GM18517 (cell line): ENCODE measurements around the gene LGI4.

Experiments used
- ATAC-seq: cut with Tn5 transposase; IDR thresholded peaks from one replicate; pipeline ENCODE4 v1.9.1; 2021; ENCODE audit warnings: mild to moderate bottlenecking, moderate library complexity; ENCODE audit not compliant: unreplicated experiment

Gene LGI4

GRCh38 chr19:35088131-35088913 lies 46.5 kb downstream of the LGI4 start:
- no peak for ATAC-seq

DNA sequence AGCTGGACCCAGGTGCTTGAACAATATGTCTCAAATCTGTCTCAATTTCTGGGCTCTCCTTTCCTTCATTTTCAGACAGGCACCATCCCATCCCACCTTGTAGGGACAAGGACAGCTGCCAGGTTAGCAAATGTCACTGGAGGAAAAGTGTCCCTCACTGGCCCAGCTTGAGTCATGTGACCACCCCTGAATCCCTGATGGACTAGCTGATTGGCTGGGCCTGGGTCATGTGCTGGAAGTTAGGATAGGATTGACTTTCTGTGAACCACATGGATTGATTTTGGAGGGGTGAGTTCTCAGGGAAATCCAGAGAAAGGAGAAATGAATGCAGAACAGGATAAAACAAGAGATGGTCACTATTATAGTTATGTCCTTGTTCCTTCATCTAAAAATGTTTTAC lies 47.5 kb downstream of the LGI4 start:
- ATAC-seq: no peak

DNA sequence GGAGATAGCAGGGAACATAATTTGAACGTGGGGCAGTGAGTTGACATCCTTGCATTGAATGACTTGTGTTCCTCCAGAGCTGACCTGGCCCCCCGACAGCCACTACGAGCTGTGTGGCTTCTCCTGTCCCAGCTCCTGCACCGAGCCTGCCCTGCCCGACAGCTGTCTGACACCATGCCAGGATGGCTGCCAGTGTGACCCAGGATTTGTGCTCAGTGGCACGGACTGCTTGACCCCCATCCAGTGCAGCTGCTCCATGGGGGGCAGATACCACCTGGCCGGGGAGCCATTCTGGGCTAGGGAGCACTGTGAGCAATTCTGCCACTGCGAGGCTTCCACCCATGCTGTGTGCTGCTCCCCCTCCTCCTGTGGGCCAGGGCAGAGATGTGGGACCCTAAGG lies 48.4 kb downstream of the LGI4 start:
- no peak for ATAC-seq

GRCh38 chr19:35085947-35086346 lies 48.9 kb downstream of the LGI4 start:
- peak; percentile 61 for ATAC-seq

DNA sequence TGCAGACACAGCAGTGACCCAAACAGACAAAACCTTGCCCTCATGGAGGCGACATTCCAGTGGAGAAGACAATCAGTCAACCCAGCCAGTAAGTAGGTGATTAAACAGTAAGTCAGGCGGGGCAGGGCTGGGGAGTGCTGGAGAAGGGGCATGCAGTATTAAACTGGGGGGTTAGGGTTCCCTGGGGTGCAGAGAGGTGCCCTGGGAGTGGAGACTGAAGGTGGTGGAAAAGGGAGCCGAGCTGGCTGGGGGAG lies 50.4 kb downstream of the LGI4 start:
- no peak for ATAC-seq

- no peak for ATAC-seq
Observed at GRCh38 chr19:35083691-35084508, 51.0 kb downstream of the LGI4 start.

DNA sequence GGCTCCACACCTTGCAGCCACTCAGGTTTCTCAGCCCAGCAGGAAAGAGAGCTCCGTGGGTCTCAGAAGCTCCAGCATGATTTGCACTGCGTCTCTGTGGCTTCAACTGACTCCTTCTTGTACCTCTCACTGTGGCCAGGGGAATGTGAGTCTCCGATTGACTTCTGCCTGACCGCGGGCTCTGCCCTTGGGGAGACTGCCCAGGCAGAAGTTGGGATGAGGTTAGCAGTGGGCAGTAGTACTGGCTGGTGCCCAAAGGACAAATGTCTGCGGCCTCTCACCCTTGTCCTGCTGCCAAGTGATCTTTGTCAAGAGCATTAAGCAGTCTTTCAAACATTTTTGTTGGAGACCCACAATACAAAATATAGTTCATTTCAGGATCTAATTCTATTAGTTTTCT lies 53.7 kb downstream of the LGI4 start:
- no peak for ATAC-seq

DNA sequence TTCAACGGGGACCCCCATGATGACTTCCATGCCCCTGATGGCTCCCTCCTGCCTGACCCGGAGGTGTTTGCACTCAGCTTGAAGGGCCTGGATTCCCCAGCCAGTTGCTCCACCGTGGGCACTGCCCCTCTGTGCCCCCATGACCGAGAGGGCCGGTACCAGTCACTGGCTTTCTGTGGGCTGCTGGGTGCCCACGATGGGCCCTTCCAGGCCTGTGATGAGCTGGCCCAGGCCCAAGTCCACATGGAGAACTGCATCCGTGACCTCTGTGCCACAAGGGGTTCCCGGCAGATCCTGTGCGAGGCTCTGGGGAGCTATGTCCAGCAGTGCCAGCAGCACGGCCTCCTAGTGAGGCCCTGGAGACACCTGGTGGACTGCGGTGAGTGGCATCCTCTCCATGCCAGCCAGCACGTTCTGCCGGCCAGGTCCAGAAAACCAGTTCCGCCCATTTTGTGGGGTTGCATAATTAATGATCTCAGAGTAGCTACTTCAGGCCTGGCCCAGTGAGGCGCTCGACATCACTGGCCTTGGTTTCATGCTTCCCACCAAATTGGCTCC lies 54.2 kb downstream of the LGI4 start:
- ATAC-seq: no peak

- ATAC-seq: no peak
Observed at GRCh38 chr19:35079826-35080225, 55.0 kb downstream of the LGI4 start.

DNA sequence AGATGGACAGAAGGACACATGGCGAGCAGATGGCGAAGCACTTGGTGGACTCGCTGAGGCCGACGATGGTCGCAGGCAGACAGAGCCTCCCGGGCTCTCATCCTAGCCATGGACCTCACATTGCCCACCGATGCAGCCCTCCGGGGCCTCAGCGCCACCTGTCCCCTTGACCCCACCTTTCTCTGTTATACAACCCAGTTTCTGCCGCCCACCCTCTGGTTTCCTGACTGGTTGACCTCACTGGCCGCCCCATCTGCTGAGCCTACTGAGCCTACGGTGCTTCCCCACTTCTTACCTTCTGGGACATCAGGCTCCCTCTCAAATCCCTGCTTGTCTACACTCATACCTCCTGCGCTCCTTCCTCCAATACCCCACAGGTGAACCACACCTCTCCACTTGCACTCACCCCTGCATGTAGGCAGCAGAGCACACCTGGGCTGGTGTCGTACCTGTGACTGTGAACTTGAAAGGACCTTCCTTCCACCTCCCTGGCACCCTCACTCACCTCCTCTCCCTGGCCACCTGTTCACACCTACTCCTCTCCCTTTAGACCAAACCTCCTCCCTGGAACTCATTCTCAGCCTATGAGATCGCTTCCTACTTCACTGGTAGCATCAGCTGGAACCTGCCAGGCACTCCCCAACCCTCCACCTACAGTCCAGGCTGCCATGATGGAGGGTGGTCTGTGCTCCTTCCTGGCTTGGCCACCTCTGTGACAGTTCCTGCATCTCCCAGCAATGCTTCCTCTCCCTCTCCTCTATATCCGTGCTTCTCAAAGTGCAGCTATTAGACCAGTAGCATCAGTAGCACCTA lies 57.2 kb downstream of the LGI4 start:
- no peak for ATAC-seq

GRCh38 chr19:35076657-35077056 lies 58.2 kb downstream of the LGI4 start:
- ATAC-seq: no peak

DNA sequence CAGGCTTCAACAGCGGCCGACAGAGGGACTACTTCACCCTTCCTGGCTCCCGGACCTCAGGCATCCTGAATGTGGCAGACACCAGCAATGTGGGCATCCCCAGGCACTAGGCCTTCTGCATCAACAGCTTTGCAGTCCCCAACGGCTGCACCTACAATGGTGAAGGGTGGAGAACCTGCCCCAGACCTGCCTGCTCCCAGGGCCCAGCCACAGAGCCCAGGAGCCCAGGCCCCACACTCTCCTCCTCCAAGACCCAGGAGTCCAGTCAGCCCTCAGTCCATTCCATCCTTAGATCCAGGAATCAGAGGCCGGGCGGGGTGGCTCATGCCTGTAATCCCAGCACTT lies 58.9 kb downstream of the LGI4 start:
- no peak for ATAC-seq

GRCh38 chr19:35075202-35076025 lies 59.4 kb downstream of the LGI4 start:
- ATAC-seq: no peak
